GM12878 (cell line): Measurements from ENCODE around the gene POU2AF1. TPM values are rescaled to one million over a fixed set of nuclear protein-coding genes. Genes with fewer than 3 reads are reported as not detected.

Experiments
- ATAC-seq: fragments of 200-7000 bp; cut with Tn5 transposase; 3 replicates; pipeline ENCODE4 v1.9.1; 2020; ENCODE audit warnings: mild to moderate bottlenecking, moderate library complexity
- BruUV-seq: library from RNA; stranded (reverse); fragments of 400-500 nt; replicated peaks from 2 replicates; lab custom pipeline; 2021; lab: Mats Ljungman, UMichigan
- CTCF ChIA-PET: fragments of 300-600 bp; sonication (Branson Sonifier 250); formaldehyde crosslinking; extraction: SDS; loops from one replicate; lab custom pipeline; 2021; ENCODE audit warnings: inconsistent platforms; lab: Yijun Ruan, JAX
- POLR2A ChIA-PET: fragments of 350-600 bp; formaldehyde crosslinking; extraction: SDS; loops from one replicate; lab custom pipeline; 2021; ENCODE audit warnings: inconsistent platforms; lab: Charles Lee
- RAD21 ChIA-PET: fragments of 300-600 bp; sonication (Branson Sonifier 250); formaldehyde crosslinking; loops from one replicate; lab custom pipeline; 2023; ENCODE audit warnings: antibody characterized with exemption; ENCODE audit not compliant: unreplicated experiment; lab: Charles Lee
- SMC1A ChIA-PET: fragments of 300-600 bp; sonication (Branson Sonifier 250); formaldehyde crosslinking; loops from one replicate; lab custom pipeline; 2023; ENCODE audit not compliant: unreplicated experiment, uncharacterized antibody; lab: Charles Lee
- DNase-seq: peaks from one replicate; pipeline ENCODE4 v3.0.0-alpha.2; 2011; ENCODE audit warnings: low read depth, low spot score
- FAIRE-seq: peaks from 3 replicates; lab custom pipeline; 2011; peaks lifted over from hg19 to GRCh38; lab: Jason Lieb, UNC
- H2AFZ ChIP-seq: 2 replicates; pipeline ENCODE4 v1.6.0; 2011; ENCODE audit warnings: low read depth, low read length, control low read depth; ENCODE audit not compliant: control insufficient read depth
- H3K27ac ChIP-seq: 2 replicates; pipeline ENCODE4 v1.5.1; 2011; ENCODE audit warnings: control low read depth; ENCODE audit not compliant: control insufficient read depth, insufficient read depth
- H3K27me3 ChIP-seq, 2 experiments: replicated peaks in 1 of 2; 2 replicates each; pipeline versions ENCODE4 v1.6.0 to v1.6.1; 2011; ENCODE audit warnings: low read length in 1 of 2; ENCODE audit not compliant: control insufficient read depth in 2 of 2, insufficient read depth in 2 of 2
- H3K36me3 ChIP-seq, 2 experiments: 2 replicates each; pipeline ENCODE4 v1.5.1; 2011; ENCODE audit warnings: low read length in 1 of 2; ENCODE audit not compliant: control insufficient read depth in 2 of 2, insufficient read depth in 2 of 2
- H3K4me1 ChIP-seq: 2 replicates; pipeline ENCODE4 v1.6.1; 2011; ENCODE audit warnings: mild to moderate bottlenecking, low read length, moderate library complexity, mixed read lengths; ENCODE audit not compliant: control insufficient read depth, insufficient read depth
- H3K4me2 ChIP-seq: 2 replicates; pipeline ENCODE4 v1.6.0; 2011; ENCODE audit warnings: control low read depth; ENCODE audit not compliant: control insufficient read depth, insufficient read depth
- H3K4me3 ChIP-seq: fragments of 200-600 bp; sonication (generic); 2 replicates; pipeline ENCODE4 v1.5.1; 2016
- H3K79me2 ChIP-seq: 2 replicates; pipeline ENCODE4 v1.6.0; 2011; ENCODE audit warnings: low read length; ENCODE audit not compliant: control insufficient read depth, insufficient read depth
- H3K9ac ChIP-seq: 2 replicates; pipeline ENCODE4 v1.8.0; 2011; ENCODE audit warnings: low read length, control low read depth, mixed read lengths; ENCODE audit not compliant: control insufficient read depth, insufficient read depth
- H3K9me3 ChIP-seq: replicated peaks from 3 replicates; pipeline ENCODE4 v1.5.1; 2011; ENCODE audit warnings: mild to moderate bottlenecking, low read length; ENCODE audit not compliant: control insufficient read depth, insufficient read depth
- H4K20me1 ChIP-seq: 2 replicates; pipeline ENCODE4 v1.6.0; 2011; ENCODE audit not compliant: control insufficient read depth, insufficient read depth
- BHLHE40 ChIP-seq, 2 experiments: fragments of 450-650 bp in 1 of 2; IDR thresholded peaks; 2 replicates each; pipeline ENCODE4 v1.6.1; 2011 to 2017; ENCODE audit warnings: low read depth in 2 of 2, borderline replicate concordance in 1 of 2, improper control_type of control experiment in 1 of 2, low read length in 1 of 2, mild to moderate bottlenecking in 1 of 2
- CBX3 ChIP-seq: fragments of 200-600 bp; sonication (generic); IDR thresholded peaks from 2 replicates; pipeline ENCODE4 v1.6.1; 2016; ENCODE audit warnings: low read depth, borderline replicate concordance
- CTCF ChIP-seq, 3 experiments: IDR thresholded peaks in 2 of 3; conservative IDR thresholded peaks in 1 of 3; 2 replicates each; pipeline ENCODE4 v1.5.1; 2011; ENCODE audit warnings: low read depth in 3 of 3, low read length in 3 of 3, mild to moderate bottlenecking in 3 of 3, control low read depth in 2 of 3, moderate library complexity in 2 of 3, inconsistent platforms in 1 of 3, mixed read lengths in 1 of 3; ENCODE audit not compliant: control insufficient read depth in 2 of 3, insufficient read depth in 1 of 3; ENCODE audit errors: extremely low read depth in 1 of 3
- GABPA ChIP-seq: IDR thresholded peaks from 2 replicates; pipeline ENCODE4 v1.6.1; 2014; ENCODE audit warnings: antibody characterized with exemption, low read depth, mild to moderate bottlenecking, inconsistent platforms
- NR2C2 ChIP-seq: IDR thresholded peaks from 2 replicates; pipeline ENCODE4 v1.6.1; 2011; ENCODE audit warnings: borderline replicate concordance, low read depth; ENCODE audit not compliant: control insufficient read depth, insufficient read length
- RELA ChIP-seq: fragments of 450-650 bp; IDR thresholded peaks from 2 replicates; pipeline ENCODE4 v1.8.0; 2014; ENCODE audit warnings: borderline replicate concordance; ENCODE audit not compliant: partially characterized antibody
- WGBS: methylation state at CpG from one replicate; pipeline ENCODE4 v1.1.6; 2016; ENCODE audit warnings: low lambda C conversion rate; ENCODE audit not compliant: insufficient replicate concordance, insufficient coverage; ENCODE audit errors: missing lambda C conversion rate; 5-methylcytosine and 5-hydroxymethylcytosine counted together
- in situ Hi-C: fragments of 300-500 bp; cut with MboI; formaldehyde crosslinking; loops from 9 replicates; pipeline ENCODE4 v1.14.3; 2018; ENCODE audit warnings: mixed read lengths
- intact Hi-C: fragments of 100-400 bp; cut with micrococcal nuclease; formaldehyde crosslinking; loops from one replicate; pipeline ENCODE4 v1.14.2; 2022; ENCODE audit not compliant: unreplicated experiment
- polyA plus RNA-seq, 11 experiments: library from polyadenylated mRNA; depleted of rRNA in 4 of 11; unstranded in 6 of 11; stranded (reverse) in 5 of 11; fragments of >200 nt; fragmentation: Nextera tagmentation in 4 of 11; fragmentation: Illumina TruSeq in 1 of 11; extraction: Ambion mirVana in 4 of 11; extraction: Trizol in 1 of 11; gene quantifications; 1 replicate in 1 of 11; 2 replicates in 10 of 11; pipeline versions ENCODE4 v1.2.1 to v1.2.3, GENCODE V29; 2011 to 2016; ENCODE audit warnings: inconsistent platforms in 2 of 11, missing spikeins in 2 of 11, low read depth in 1 of 11
- total RNA-seq, 4 experiments: library from RNA; depleted of rRNA in 3 of 4; stranded (reverse); fragments of >200 nt in 3 of 4; fragmentation: Illumina TruSeq in 1 of 4; extraction: Trizol in 1 of 4; gene quantifications; 2 replicates each; pipeline versions ENCODE4 v1.2.1 to v1.2.3, GENCODE V29; 2013 to 2021
- TF ChIP-seq, protein P1 (sequence below): fragments of 150-350 bp; IDR thresholded peaks from 2 replicates; pipeline ENCODE4 v1.6.1; 2014; ENCODE audit warnings: mild to moderate bottlenecking, low read depth, low read length
- TF ChIP-seq, protein P2 (sequence below): fragments of 450-650 bp; IDR thresholded peaks from 2 replicates; pipeline ENCODE4 v1.6.1; 2018; ENCODE audit warnings: mild to moderate bottlenecking, low read depth, moderate library complexity; ENCODE audit not compliant: partially characterized antibody

The POU2AF1 gene
- total and polyA plus RNA-seq, 10 of the 15 experiments (the other 5 are each of a cell fraction or from before 2014, with no cell fraction given) = 13.1 to 169 (median 75.5) TPM

DNA sequence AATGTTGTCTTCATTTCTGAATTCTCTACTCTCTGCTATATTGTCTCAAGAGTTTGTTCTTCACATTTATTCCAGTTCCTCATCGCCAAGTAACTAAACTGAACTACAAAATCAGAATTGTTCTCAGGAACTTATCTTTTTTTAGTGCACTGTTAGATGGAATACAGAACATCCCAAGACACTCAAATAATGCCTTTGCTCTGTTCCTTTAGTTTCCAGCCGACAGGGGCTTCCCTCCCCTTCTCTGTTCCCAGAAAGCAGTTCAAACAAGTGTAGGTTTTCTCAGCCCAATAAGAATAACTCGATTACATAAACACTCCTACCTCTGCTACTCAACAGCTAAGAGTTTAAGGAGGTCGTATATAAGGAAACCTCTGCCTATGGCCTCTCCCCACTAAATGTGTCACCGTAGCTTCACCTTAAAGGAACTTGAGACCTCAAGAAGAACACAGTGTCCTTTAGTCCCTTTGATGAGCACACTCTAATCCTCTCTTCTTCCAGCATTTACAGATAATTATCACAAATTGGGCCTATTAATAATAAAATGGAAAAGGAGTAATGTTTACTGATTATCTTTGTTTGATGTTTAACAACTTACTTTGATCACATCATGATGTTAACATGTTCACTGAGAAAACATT lies 73.8 kb downstream of the POU2AF1 start:
- DNase-seq (no peak), FAIRE-seq (peak; percentile 13), ATAC-seq (no peak)
- Histone ChIP-seq H3K4me2 (no peak overlapping the region), H3K9me3 (no peaks in the 10 kb centered on the region), H3K36me3 (no peaks in the 10 kb centered on the region), H3K27ac (no peak overlapping the region), H2AFZ (no peak overlapping the region), H3K27me3 (peaks cover 0 to 2% of the 10 kb centered on the region in 2 experiments; a peak in 2 of 4 replicates), H3K4me1 (no peaks in the 10 kb centered on the region), H3K9ac (no peak overlapping the region), H3K79me2 (no peaks in the 10 kb centered on the region), H3K4me3 (no peak overlapping the region), H4K20me1 (no peaks in the 10 kb centered on the region)
- WGBS = 57% methylated on average over 5 of the region's 5 CpGs
- TF ChIP-seq, protein P1, sequence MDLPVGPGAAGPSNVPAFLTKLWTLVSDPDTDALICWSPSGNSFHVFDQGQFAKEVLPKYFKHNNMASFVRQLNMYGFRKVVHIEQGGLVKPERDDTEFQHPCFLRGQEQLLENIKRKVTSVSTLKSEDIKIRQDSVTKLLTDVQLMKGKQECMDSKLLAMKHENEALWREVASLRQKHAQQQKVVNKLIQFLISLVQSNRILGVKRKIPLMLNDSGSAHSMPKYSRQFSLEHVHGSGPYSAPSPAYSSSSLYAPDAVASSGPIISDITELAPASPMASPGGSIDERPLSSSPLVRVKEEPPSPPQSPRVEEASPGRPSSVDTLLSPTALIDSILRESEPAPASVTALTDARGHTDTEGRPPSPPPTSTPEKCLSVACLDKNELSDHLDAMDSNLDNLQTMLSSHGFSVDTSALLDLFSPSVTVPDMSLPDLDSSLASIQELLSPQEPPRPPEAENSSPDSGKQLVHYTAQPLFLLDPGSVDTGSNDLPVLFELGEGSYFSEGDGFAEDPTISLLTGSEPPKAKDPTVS = no peak
- TF ChIP-seq GABPA = no peak
- POLR2A ChIA-PET = no interaction called here
- SMC1A ChIA-PET = interaction anchor here (0.8 to 0.9 kb wide), 2 partner anchors 22 to 529 kb away, joined by 3 read pairs; no protein-coding TSS in a partner anchor
- CTCF ChIA-PET = interaction anchor here (1.2 to 1.5 kb wide), 2 partner anchors 19 to 118 kb away, joined by 4 to 5 read pairs; no protein-coding TSS in a partner anchor
- in situ Hi-C loops = no loop called here
- no TSS peak for BruUV-seq
- RAD21 ChIA-PET = no interaction called here
- intact Hi-C loops = no loop called here

- H4K20me1 ChIP-seq = no peaks in the 10 kb centered on the region
- H3K27ac ChIP-seq = no peak overlapping the region
- SMC1A ChIA-PET = interaction anchor here (0.8 to 1.5 kb wide), 6 partner anchors 21 to 120 kb away, joined by 3 to 8 read pairs (median 4); no protein-coding TSS in a partner anchor
- H3K79me2 ChIP-seq = no peaks in the 10 kb centered on the region
- H3K4me2 ChIP-seq = no peak overlapping the region
- DNase-seq (no peak), FAIRE-seq (no peak), ATAC-seq (no peak)
- RAD21 ChIA-PET = interaction anchor here (1.3 to 2.3 kb wide), 2 partner anchors 119 to 125 kb away, joined by 3 to 16 read pairs; no protein-coding TSS in a partner anchor
- H2AFZ ChIP-seq = no peak overlapping the region
- H3K9ac ChIP-seq = no peak overlapping the region
- intact Hi-C loops = no loop called here
- POLR2A ChIA-PET = interaction anchor here (1.0 to 1.4 kb wide), 2 partner anchors 112 to 114 kb away, joined by 3 to 5 read pairs; no protein-coding TSS in a partner anchor
- H3K36me3 ChIP-seq = no peaks in the 10 kb centered on the region
- peaks cover 0 to 7% of the 10 kb centered on the region in 2 experiments; a peak in 3 of 4 replicates for H3K27me3 ChIP-seq
- in situ Hi-C loops = no loop called here
- no TSS peak for BruUV-seq
- 38% methylated on average over 4 of the region's 4 CpGs for WGBS
- no peaks in the 10 kb centered on the region for H3K4me1 ChIP-seq
- CTCF ChIA-PET = interaction anchor here (0.6 to 4.3 kb wide), 6 partner anchors 19 to 143 kb away, joined by 3 to 26 read pairs (median 5); no protein-coding TSS in a partner anchor
- H3K4me3 ChIP-seq = no peak overlapping the region
- no peaks in the 10 kb centered on the region for H3K9me3 ChIP-seq
- TF ChIP-seq RELA (no peak), BHLHE40 (IDR thresholded peaks at IDR 0.05; ENCODE audit: borderline replicate concordance in 1 of 2, low read depth in 2 of 2, low read length in 1 of 2) (no peak), CBX3 (no peak), CTCF (IDR thresholded peaks at IDR 0.05 in 2 of 3, conservative IDR thresholded peaks at IDR 0.05 in 1 of 3; ENCODE audit: control insufficient read depth in 2 of 3, extremely low read depth in 1 of 3, insufficient read depth in 1 of 3, low read depth in 3 of 3, low read length in 3 of 3) (no peak), NR2C2 (no peak)
- TF ChIP-seq, protein P2, sequence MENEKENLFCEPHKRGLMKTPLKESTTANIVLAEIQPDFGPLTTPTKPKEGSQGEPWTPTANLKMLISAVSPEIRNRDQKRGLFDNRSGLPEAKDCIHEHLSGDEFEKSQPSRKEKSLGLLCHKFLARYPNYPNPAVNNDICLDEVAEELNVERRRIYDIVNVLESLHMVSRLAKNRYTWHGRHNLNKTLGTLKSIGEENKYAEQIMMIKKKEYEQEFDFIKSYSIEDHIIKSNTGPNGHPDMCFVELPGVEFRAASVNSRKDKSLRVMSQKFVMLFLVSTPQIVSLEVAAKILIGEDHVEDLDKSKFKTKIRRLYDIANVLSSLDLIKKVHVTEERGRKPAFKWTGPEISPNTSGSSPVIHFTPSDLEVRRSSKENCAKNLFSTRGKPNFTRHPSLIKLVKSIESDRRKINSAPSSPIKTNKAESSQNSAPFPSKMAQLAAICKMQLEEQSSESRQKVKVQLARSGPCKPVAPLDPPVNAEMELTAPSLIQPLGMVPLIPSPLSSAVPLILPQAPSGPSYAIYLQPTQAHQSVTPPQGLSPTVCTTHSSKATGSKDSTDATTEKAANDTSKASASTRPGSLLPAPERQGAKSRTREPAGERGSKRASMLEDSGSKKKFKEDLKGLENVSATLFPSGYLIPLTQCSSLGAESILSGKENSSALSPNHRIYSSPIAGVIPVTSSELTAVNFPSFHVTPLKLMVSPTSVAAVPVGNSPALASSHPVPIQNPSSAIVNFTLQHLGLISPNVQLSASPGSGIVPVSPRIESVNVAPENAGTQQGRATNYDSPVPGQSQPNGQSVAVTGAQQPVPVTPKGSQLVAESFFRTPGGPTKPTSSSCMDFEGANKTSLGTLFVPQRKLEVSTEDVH = no peak
Measured at GRCh38 chr11:111303461-111303860, 75.6 kb downstream of the POU2AF1 start.
